ENCODE data around the gene WDR7. TPM values are rescaled to one million over a fixed set of nuclear protein-coding genes. Genes with fewer than 3 reads are reported as not detected.

The WDR7 gene
- total RNA-seq, 1 experiment from 2014 or later: 11.5 TPM

DNA sequence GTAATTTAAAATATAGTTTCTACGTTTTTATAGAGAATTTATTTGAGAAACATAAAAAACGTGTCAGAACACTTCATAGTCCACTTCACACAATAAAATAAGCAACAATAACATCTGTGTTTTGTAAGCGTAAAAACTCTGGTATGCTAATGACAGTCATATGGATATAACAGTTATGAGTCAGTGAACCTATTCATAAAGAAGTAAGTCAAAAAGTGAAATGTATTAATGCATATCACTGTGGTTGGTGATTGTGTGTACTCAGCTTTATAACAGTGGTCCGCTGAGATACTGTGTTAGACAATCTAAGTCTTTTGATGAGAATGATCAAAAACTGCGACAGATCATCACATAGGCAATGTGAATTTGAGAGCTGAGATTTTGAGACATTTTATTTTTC lies 153.2 kb downstream of the WDR7 start:
- no peaks in the 10 kb centered on the region for H3K9me2 ChIP-seq (ENCODE audit: insufficient read depth)
- H3K79me2 ChIP-seq (ENCODE audit: insufficient read depth, low read length): no peaks in the 10 kb centered on the region
- H2AFZ ChIP-seq (ENCODE audit: low read depth, low read length, poor library complexity, severe bottlenecking): no peak overlapping the region
- no peak overlapping the region for H3K4me3 ChIP-seq (replicated peaks in 1 of 2; ENCODE audit: low read depth in 1 of 2, low read length in 2 of 2)
- H3K27me3 ChIP-seq (ENCODE audit: insufficient read depth, low read length): no peaks in the 10 kb centered on the region
- ATAC-seq: no peak
- H3K4me2 ChIP-seq (ENCODE audit: low read length): no peak overlapping the region
- ChIA-PET RAD21 (ENCODE audit: low non-redundant PET in 1 of 2, low total read pairs in 2 of 2, uncharacterized antibody in 2 of 2, unreplicated experiment in 2 of 2) (no interaction called here), POLR2A (no interaction called here), CTCF (no interaction called here)
- no peak overlapping the region for H3K9ac ChIP-seq (ENCODE audit: low read length)
- no peaks in the 10 kb centered on the region for H4K20me1 ChIP-seq (ENCODE audit: insufficient read depth)
- intact Hi-C loops (cut with micrococcal nuclease): no loop called here
- DNase-seq (ENCODE audit: low read depth, low spot score): no peak
- no peak overlapping the region for H3K27ac ChIP-seq (ENCODE audit: low read depth, low read length)
- no TSS peak for BruUV-seq (replicated peaks)
- H3K36me3 ChIP-seq (ENCODE audit: control insufficient read depth in 1 of 2, insufficient read depth in 2 of 2, low read length in 2 of 2): no peaks in the 10 kb centered on the region
- H3K9me3 ChIP-seq (ENCODE audit: control insufficient read depth in 1 of 2, insufficient read depth in 1 of 2, low read depth in 1 of 2, low read length in 2 of 2): no peaks in the 10 kb centered on the region
- TF ChIP-seq YY1 (IDR thresholded peaks at IDR 0.05; ENCODE audit: extremely low read depth, insufficient replicate concordance, low read depth, low read length) (no peak), ZFX (IDR thresholded peaks at IDR 0.05) (no peak), EZH2 (IDR thresholded peaks at IDR 0.05) (no peak), REST (IDR thresholded peaks at IDR 0.05; ENCODE audit: low read depth) (no peak), EGR1 (IDR thresholded peaks at IDR 0.05; ENCODE audit: low read depth) (no peak), ZNF274 (IDR thresholded peaks at IDR 0.05; ENCODE audit: low read depth, low read length) (no peak), JUND (IDR thresholded peaks at IDR 0.05) (no peak), SRF (IDR thresholded peaks at IDR 0.05; ENCODE audit: low read depth) (no peak), SIN3A (IDR thresholded peaks at IDR 0.05; ENCODE audit: low read depth) (no peak), ZBTB33 (IDR thresholded peaks at IDR 0.05; ENCODE audit: extremely low read depth, insufficient replicate concordance, low read length) (no peak), FOSL1 (IDR thresholded peaks at IDR 0.05; ENCODE audit: low read depth) (no peak), CBX3 (IDR thresholded peaks at IDR 0.05; ENCODE audit: low read depth) (no peak), POLR2AphosphoS5 (IDR thresholded peaks at IDR 0.05; ENCODE audit: low read depth, low read length) (no peak), TCF7L2 (IDR thresholded peaks at IDR 0.05; ENCODE audit: borderline replicate concordance, extremely low read depth, insufficient read depth, insufficient read length) (no peak), RAD21 (IDR thresholded peaks at IDR 0.05; ENCODE audit: low read depth) (no peak), EZH2phosphoT487 (IDR thresholded peaks at IDR 0.05; ENCODE audit: borderline replicate concordance) (no peak), SP1 (IDR thresholded peaks at IDR 0.05; ENCODE audit: low read depth) (no peak)
- TF ChIP-seq, protein P1, sequence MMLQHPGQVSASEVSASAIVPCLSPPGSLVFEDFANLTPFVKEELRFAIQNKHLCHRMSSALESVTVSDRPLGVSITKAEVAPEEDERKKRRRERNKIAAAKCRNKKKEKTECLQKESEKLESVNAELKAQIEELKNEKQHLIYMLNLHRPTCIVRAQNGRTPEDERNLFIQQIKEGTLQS (IDR thresholded peaks at IDR 0.05): no peak
- TF ChIP-seq, protein P2, sequence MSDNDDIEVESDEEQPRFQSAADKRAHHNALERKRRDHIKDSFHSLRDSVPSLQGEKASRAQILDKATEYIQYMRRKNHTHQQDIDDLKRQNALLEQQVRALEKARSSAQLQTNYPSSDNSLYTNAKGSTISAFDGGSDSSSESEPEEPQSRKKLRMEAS (IDR thresholded peaks at IDR 0.05): no peak
- no peaks in the 10 kb centered on the region for H3K4me1 ChIP-seq (ENCODE audit: control insufficient read depth in 1 of 2, insufficient read depth in 2 of 2, low read length in 2 of 2)
